ENCODE results near the gene UBAC1.

GRCh38 chr9:135909371-135909770 is 51.8 kb downstream of the UBAC1 start:
- TF ChIP-seq EP300 (IDR thresholded peaks at IDR 0.05) (no peak), CTCF (IDR thresholded peaks at IDR 0.05) (no peak)
